Sigmoid colon (tissue), 4 donors: ENCODE measurements around the gene DAB2IP.

ENCODE experiments used
- POLR2A ChIP-seq, 2 donors: fragments of 450-650 bp; IDR thresholded peaks; one replicate each; pipeline ENCODE4 v1.6.1; 2016; ENCODE audit warnings: antibody characterized with exemption in 2 of 2, mild to moderate bottlenecking in 2 of 2, moderate library complexity in 2 of 2
- POLR2AphosphoS5 ChIP-seq, 4 donors: sonication (generic); formaldehyde crosslinking; IDR thresholded peaks; one replicate each; pipeline ENCODE4 v1.6.1; 2017; ENCODE audit warnings: antibody characterized with exemption in 4 of 4
- TF ChIP-seq, protein P1 (sequence below), 4 experiments: fragments of 450-650 bp in 3 of 4; fragments of 200-600 bp in 1 of 4; IDR thresholded peaks; one replicate each; pipeline ENCODE4 v1.5.1; 2016 to 2019; ENCODE audit warnings: antibody characterized with exemption in 4 of 4, mild to moderate bottlenecking in 3 of 4, moderate library complexity in 2 of 4

- TF ChIP-seq POLR2A (IDR thresholded peaks at IDR 0.05) (no peak), POLR2AphosphoS5 (IDR thresholded peaks at IDR 0.05) (no peak)
- TF ChIP-seq, protein P1, sequence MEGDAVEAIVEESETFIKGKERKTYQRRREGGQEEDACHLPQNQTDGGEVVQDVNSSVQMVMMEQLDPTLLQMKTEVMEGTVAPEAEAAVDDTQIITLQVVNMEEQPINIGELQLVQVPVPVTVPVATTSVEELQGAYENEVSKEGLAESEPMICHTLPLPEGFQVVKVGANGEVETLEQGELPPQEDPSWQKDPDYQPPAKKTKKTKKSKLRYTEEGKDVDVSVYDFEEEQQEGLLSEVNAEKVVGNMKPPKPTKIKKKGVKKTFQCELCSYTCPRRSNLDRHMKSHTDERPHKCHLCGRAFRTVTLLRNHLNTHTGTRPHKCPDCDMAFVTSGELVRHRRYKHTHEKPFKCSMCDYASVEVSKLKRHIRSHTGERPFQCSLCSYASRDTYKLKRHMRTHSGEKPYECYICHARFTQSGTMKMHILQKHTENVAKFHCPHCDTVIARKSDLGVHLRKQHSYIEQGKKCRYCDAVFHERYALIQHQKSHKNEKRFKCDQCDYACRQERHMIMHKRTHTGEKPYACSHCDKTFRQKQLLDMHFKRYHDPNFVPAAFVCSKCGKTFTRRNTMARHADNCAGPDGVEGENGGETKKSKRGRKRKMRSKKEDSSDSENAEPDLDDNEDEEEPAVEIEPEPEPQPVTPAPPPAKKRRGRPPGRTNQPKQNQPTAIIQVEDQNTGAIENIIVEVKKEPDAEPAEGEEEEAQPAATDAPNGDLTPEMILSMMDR (IDR thresholded peaks at IDR 0.05): no peak
These were observed 119.2 kb downstream of the DAB2IP start for GRCh38 chr9:121770415-121771273.
